Nephron progenitor cell (in vitro differentiated cells): ENCODE data around the gene CNST.
"Not testable (repeated sequence)": the region's sequence is repeated elsewhere in the genome, so short reads cannot be mapped to it uniquely, and the experiment has no call there.

Experiments used
- DNase-seq: peaks from one replicate; pipeline ENCODE4 v3.0.0; 2021
- H3K27ac Mint-ChIP-seq: 2 replicates; pipeline ENCODE4 v1.8.0; 2021; ENCODE audit warnings: mild to moderate bottlenecking, moderate library complexity, mixed read lengths
- H3K27me3 Mint-ChIP-seq: 2 replicates; pipeline ENCODE4 v1.8.0; 2021; ENCODE audit warnings: mild to moderate bottlenecking, low read depth, mixed read lengths; ENCODE audit not compliant: poor library complexity
- H3K36me3 Mint-ChIP-seq: 2 replicates; pipeline ENCODE4 v1.8.0; 2021; ENCODE audit warnings: low read depth, mixed read lengths
- H3K4me1 Mint-ChIP-seq: 2 replicates; pipeline ENCODE4 v1.8.0; 2021; ENCODE audit warnings: mixed read lengths
- H3K4me3 Mint-ChIP-seq: 2 replicates; pipeline ENCODE4 v1.8.0; 2021; ENCODE audit warnings: mild to moderate bottlenecking, moderate library complexity, mixed read lengths
- H3K9me3 Mint-ChIP-seq: 2 replicates; pipeline ENCODE4 v1.8.0; 2021; ENCODE audit warnings: mild to moderate bottlenecking, moderate library complexity, mixed read lengths
- CTCF ChIP-seq: fragments of 200-600 bp; sonication (generic); IDR thresholded peaks from 2 replicates; pipeline ENCODE4 v1.5.0; 2021; ENCODE audit warnings: antibody characterized with exemption

The CNST gene

GRCh38 chr1:246569248-246570238 lies 3.3 kb downstream of the CNST start:
- H3K4me1 Mint-ChIP-seq, result peaks cover 39% of the 10 kb centered on the region
- no peak for DNase-seq
- H3K27ac Mint-ChIP-seq, result no peak overlapping the region
- no peaks in the 10 kb centered on the region for H3K36me3 Mint-ChIP-seq
- peak overlapping the region; percentile 6 for H3K4me3 Mint-ChIP-seq
- no peaks in the 10 kb centered on the region for H3K9me3 Mint-ChIP-seq
- no peak for TF ChIP-seq CTCF
- H3K27me3 Mint-ChIP-seq, result no peaks in the 10 kb centered on the region

- H3K36me3 Mint-ChIP-seq, result not testable (repeated sequence)
Measured at GRCh38 chr1:246571309-246571708, 5.1 kb downstream of the CNST start.

GRCh38 chr1:246571953-246572352 lies 5.7 kb downstream of the CNST start:
- Mint-ChIP-seq H3K9me3 (peaks cover 6% of the 10 kb centered on the region), H3K4me3 (no peak overlapping the region), H3K4me1 (peaks cover 25% of the 10 kb centered on the region), H3K27ac (no peak overlapping the region), H3K36me3 (peaks cover 10% of the 10 kb centered on the region), H3K27me3 (no peaks in the 10 kb centered on the region)
- no peak for DNase-seq
- TF ChIP-seq CTCF, result no peak

More at GRCh38 chr1:246571309-246571708, 5.1 kb downstream of the CNST start:
- not testable (repeated sequence) for H3K4me3 Mint-ChIP-seq, H3K27me3 Mint-ChIP-seq, H3K9me3 Mint-ChIP-seq, DNase-seq, H3K27ac Mint-ChIP-seq
- H3K4me1 Mint-ChIP-seq, result peaks cover 25% of the 10 kb centered on the region

GRCh38 chr1:246572785-246573184 lies 6.5 kb downstream of the CNST start:
- no peak for TF ChIP-seq CTCF
- Mint-ChIP-seq H3K4me3 (no peak overlapping the region), H3K9me3 (peaks cover 6% of the 10 kb centered on the region), H3K27ac (no peak overlapping the region), H3K4me1 (peaks cover 18% of the 10 kb centered on the region), H3K36me3 (peaks cover 17% of the 10 kb centered on the region), H3K27me3 (no peaks in the 10 kb centered on the region)
- no peak for DNase-seq

GRCh38 chr1:246573491-246573890 lies 7.2 kb downstream of the CNST start:
- peaks cover 19% of the 10 kb centered on the region for H3K36me3 Mint-ChIP-seq
- peaks cover 15% of the 10 kb centered on the region for H3K4me1 Mint-ChIP-seq
- H3K4me3 Mint-ChIP-seq, result no peak overlapping the region
- no peak overlapping the region for H3K27ac Mint-ChIP-seq
- DNase-seq, result no peak
- H3K27me3 Mint-ChIP-seq, result no peaks in the 10 kb centered on the region
- TF ChIP-seq CTCF, result no peak
- peaks cover 6% of the 10 kb centered on the region for H3K9me3 Mint-ChIP-seq

- Mint-ChIP-seq H3K27me3 (no peaks in the 10 kb centered on the region), H3K4me1 (peaks cover 6% of the 10 kb centered on the region), H3K36me3 (peaks cover 24% of the 10 kb centered on the region), H3K27ac (no peak overlapping the region), H3K9me3 (peaks cover 6% of the 10 kb centered on the region), H3K4me3 (no peak overlapping the region)
- no peak for DNase-seq
- no peak for TF ChIP-seq CTCF
Measured at GRCh38 chr1:246576709-246577032, 10.4 kb downstream of the CNST start.
